ENCODE data around the gene SMG9.
"Not testable (repeated sequence)": the region's sequence is repeated elsewhere in the genome, so short reads cannot be mapped to it uniquely, and the experiment has no call there.

Gene SMG9

DNA sequence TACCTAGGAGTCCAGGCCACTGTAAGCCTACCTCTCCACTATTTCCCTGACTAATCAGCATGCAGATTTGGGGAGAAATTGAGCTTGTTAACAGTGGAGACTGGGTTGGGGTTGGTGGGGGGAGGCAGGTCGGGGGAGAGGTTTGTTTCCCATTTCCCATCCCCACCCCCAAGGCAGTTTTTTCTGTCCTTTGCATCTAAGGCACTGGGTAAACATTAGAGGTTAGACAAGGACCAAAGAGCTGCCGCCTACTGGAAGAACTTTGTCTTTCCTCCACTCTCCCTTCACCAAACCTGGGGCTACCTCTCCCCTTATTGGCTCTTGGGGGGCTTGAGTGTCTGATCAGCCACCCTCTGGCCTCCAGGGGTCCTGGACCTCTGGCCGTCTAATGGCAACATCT is 25.1 kb upstream of the SMG9 start:
- DNase-seq = peak in 1 of 2 donors; percentile 28

DNA sequence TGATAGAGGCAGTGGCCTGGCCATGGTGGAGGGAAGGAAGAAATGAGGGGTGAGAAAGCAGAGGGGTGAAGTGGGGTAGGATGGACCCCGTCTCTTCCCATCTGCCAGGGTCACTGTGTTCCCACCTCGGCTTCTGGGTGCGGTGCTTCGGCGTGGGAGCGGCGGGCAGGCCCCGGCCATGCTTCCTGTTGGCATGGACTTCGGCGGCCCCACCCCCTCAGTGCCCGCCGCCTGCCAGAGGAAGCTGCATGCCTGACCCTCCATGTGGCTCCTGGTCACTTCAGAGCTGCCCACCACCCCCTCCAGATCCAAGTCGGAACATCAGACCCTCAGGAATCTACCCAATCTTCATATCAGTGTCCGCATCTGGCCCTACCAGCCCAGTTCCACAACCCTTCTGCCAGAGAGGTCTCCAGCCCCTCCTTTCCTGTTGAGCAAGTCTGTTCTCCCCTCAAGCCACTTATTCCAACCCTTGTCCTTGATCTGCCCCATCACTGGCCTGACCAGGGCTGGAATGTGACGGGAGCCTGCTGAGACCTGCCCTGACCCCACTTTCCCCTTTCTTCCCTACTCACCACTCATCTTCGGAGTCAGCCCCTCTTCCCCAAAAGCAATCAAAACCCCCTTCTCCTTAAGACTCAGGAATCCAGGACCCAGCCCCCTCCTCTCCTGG is 24.5 kb upstream of the SMG9 start:
- no peak for DNase-seq

DNA sequence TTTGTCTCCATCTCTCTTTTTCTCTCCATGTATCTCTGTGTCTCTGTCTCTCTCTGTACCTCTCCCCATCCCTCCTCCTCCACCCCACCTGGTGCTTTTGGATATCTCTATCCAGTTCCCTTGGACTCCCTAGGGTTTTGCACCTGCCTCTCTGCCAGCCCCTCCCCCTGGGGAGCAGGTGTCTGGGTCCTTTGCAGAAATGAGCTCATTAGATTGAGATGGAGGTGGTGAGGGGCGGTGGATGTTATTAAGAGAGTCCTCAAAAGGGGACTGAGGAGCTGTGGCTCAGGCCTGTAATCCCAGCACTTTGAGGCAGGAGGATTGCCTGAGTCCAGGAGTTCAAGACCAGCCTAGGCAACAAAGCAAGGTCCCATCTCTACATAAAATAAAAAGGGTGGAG is 23.9 kb upstream of the SMG9 start:
- DNase-seq = no peak

DNA sequence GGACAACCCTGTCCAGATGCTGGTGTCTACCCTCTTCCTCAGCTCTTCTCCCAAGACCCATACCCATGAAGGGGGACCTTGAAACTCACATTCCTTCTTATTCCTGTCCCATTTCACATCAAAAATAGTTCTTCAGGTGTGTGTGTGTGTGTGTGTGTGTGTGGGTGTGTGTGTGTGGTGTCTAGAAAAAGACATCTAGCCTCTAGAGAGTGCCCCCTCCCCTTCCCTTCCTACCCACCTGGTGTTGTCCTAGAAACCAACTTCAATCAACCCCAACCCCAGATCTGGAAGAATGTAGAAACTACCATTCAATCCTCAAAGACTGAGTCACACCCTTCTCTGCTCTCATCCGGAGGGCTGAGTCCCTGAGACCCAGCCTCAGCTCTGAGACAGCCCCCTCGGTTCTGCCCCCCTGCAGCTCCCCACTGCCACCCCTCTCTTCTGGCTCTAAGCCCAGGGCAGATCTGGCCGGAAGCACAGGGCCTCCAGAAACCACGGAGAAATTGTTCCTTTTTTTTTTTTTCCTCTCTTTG is 22.5 kb upstream of the SMG9 start:
- peak; percentile 59 to 64 for DNase-seq

DNA sequence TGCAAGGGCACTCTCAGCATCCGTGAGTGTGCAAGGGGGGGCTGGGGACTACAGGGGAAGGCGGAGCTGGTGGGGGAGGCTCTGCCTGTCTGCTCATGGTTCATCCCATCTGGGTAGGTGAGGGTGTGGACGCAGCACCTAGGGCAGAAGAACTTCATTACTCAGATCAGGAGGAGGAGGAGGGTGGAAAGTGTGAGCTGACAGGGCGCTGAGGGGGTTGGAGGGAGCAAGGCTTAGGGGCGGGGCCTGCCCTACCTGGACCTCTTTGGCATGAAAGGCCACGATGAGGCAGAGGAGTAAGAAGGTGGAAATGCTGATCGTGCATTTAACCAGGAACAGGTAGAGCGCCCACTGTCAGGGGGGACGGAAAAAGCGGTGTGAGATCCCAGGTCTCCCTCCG is 21.5 kb upstream of the SMG9 start:
- no peak for DNase-seq

DNA sequence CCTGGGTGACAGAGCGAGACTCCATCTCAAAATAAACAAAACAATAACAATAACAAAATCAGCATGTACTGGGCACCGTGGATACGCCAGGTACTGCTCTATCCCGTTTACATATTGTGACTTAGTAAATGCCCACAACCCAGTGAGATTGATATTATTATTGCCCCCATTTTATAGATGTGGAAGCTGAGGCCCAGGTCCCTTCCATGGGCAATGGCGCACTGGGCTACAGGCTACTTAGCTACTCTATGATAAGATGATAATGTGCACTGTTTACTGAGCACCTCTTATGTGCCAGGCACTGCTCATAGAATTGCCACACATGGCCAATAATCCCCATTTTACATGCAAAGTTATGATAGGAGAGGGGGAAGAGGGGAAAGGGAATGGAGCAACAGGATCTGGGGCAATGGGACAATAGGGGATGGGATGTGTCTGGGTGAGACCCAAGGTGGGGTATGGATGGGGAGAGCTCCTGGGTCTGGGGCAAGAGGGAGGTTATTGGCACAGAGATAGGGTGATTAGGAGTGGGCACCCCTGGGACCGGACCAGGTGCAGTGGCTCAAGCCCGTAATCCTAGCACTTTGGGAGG is 20.6 kb upstream of the SMG9 start:
- no peak for DNase-seq

DNA sequence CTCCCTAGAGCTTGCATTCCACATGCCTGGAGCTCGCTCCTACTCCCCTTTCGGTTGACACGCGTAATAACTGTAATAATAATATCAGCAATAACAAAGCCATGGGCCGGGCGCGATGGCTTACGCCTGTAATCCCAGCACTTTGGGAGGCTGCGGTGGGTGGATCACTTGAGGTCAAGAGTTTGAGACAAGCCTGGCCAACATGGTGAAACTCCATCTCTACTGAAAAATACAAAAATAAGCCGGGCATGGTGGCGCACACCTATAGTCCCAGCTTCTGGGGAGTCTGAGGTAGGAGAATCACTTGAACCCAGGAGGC is 20.1 kb upstream of the SMG9 start:
- not testable (repeated sequence) for DNase-seq

DNA sequence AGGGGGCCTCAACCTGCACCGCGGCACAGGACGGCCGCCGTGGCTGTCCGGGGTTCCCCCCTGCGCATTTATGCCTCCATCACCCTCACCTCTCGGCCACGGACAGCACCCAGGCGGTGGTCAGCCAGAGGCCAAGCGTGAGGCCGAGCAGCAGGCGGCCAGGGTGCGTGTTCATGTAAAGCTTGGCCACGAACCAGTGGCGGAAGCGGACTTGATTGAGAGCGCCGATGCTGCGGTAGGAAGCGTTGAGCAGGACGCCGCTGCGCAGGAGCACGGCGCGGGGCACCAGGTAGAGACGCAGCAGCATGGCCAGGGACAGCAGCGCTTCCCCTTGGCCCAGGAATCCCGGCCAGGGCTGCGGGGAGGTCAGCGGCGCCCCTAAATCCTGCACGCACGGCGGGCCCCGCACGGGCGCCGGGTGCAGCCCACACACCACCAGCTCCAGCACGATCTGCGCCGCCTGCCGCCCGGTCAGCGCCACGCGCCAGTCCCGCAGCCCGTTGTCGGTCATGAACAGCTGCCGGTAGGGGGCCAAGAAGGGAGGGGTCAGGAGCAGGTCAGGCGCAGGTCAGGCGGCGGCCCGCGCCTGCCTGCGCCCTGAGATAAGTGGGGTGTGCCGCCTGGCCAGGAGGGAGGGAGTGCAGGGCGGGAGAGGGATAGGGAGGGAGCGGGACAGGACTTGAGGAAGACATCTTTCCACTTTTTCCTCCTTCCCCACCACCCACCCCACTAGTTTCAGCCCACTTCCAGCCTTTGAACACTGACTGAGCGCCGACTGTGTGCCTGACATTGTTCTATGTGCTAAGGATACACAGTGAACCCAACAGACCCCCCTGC is 19.6 kb upstream of the SMG9 start:
- DNase-seq = peak in 1 of 2 donors; percentile 34

DNA sequence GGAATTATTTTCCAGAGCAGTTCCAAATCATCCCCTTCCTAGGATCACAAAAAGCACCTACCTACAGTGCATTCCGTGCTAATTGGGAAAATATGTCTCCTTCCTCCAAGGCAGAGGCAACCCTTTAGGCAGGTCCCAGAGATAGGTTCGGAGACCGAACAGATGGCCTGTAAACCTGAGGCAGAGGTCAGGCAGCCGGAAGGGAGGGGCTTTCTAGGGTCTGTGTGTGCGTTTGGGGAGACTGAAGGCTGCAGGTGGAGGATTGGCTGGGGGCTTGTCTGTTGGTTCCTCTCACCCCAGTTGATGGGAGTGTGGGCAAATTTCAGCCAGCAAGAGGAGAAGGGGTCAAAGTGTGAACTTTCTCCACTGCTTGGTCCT is 19.0 kb upstream of the SMG9 start:
- no peak for DNase-seq

DNA sequence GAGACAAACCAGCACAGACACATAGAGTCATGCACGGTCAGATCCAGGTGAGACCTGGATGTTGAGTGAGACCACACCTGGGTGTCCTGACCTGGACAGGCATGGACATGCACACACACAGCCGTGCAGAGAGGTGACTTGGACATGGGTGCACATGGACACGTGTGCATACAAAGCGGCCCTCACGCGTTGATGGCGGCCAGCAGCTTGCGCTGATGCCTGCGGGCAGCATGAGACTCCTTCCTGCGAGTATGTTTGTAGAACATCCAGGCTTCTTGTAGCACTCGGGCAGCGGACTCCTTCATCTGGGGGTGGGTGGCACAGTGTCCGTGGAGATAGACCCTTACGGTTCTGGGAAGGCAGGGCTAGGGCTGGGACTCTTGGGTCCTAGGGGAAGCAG is 14.5 kb upstream of the SMG9 start:
- no peak for DNase-seq

DNA sequence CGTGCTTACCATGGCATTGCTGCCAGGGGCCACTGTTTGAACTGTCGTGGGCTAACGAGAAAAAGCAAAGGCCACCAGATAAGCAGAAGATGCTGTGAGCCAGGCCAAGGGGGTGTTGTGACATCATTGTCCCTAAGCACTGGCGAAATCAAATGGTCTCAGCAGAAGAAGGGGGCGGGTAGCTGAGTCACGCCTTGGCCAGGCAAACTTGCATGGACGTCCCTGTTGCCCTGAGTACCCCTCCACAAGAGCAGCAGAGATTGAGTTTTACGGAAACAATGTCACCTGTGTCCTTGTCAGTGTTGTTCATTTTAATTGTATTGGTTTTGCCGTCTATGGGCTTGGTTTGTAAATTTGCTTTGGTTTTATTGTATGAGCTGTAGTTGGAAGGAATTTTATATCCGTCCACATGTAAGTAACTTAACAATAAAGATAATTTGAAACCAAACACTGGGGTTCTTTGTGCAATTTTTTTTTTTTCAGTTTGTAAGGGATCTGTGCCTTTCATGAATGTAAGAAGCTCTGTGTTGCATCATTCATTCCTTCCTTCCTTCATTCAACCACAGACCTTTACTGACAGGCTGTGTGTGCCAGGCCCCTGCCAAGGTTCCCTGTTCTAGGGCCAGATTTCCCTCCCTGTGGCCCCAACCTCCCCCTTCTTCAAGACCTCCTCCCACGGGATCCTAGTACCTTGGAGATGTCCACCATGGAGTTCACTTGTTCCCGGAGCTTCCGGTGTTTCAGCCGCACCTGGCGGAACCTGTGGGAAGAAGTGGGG is 13.7 kb upstream of the SMG9 start:
- DNase-seq = peak in 1 of 2 donors; percentile 44

DNA sequence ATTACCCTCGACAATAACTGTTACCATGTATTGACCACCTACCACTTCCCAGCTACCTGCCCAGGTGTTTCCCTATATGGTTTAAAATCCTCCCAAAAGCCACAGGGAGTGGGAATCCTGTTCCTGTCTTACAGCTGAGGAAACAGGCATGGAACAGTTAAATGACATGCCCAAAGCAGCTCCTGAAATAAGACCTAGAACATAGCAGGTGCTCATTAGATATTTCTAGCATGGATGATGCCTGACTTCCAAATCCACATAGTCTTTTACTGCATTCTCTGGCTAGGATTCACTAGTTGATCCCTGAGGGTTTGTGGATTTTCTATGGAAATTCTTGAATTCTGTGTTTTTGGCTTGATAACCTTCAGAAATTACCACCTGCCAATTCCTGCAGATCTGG is 13.1 kb upstream of the SMG9 start:
- no peak for DNase-seq

DNA sequence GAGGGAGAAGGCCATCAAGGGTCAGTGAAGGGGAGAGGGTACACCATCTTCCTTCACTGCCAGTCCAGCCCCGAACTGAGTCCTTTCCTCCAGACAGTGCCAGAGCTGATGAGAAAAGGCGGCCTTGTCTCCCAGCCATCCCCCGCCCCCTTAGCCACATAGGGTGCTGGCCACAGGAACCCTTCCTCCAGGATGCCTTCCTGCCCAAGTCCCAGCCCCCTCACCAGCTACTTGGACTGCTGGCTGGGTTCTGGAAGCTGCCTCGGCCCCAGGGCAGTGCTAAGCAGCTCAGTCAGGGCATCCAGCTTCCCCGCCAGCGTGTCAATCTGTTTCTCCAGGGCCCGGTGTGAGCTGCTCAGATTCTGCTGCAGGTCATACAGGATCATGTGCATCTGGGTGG is 12.6 kb upstream of the SMG9 start:
- DNase-seq = no peak

DNA sequence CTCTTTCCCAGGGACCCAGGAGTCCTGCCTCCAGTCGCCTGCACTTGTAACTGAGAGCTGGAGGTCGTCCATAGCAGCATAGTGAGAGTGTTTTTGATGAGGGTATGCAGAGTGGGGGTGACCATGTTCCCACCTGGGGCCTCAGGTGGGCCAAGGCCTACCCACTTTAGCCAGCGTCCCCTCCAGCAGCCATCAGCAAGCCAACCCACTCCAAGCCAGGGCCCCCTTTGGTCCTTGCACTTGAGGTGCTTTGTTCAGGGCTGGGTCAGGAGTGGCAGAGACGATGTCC is 11.9 kb upstream of the SMG9 start:
- DNase-seq = no peak

DNA sequence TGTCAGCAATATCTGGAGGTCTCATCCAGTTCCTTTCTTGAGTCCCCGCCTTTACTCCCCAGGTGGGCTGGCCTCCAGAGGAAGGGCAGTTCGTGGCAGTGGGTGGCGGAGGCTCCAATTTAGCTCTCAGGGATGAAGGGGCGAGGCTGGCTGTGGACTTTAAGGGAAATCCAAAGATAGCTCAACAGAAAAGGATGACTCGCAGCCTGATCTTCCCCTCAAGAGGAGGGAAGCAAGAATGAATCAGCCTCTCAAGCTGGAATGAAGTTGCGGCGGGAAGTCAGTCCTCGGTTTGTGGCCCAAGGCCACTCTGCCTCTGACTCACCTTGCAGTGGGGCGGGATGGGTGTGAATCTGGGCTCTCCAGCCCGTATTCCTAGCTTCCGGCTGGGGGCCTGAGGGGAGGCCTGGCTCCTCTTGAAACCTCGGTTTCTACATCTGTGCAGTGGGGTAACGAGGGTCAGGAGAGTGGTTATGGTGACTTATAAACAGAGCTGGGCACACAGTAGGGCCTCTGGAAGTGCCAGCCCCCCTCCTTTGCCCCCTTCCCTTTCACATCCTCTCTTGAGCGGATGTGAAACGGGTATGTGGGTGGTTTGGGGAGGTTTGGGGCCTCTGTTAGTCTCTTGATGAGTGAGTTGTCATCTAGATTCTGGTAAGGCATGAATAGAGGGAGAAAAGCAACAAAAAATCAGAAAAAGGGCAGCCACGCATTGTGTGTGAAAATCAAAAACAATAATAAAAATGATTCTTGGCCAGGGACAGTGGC is 10.5 kb upstream of the SMG9 start:
- DNase-seq = peak; percentile 69 to 74

DNA sequence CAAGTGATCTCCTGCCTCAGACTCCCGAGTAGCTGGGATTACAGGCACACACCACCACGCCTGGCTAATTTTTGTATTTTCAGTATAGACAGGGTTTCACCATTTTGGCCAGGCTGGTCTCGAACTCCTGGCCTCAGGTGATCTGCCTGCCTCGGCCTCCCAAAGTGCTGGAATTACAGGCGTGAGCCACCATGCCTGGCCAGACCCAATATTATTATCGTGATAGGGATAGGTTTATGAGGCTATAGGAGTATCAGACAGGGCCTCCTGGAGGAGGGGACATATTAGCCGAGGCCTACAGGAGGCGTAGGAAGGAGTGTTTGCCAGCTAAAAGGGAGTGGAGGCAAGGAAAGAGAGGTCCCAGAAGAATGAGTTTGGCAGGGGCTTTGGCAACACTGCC is 9.9 kb upstream of the SMG9 start:
- DNase-seq = not testable (repeated sequence)

DNA sequence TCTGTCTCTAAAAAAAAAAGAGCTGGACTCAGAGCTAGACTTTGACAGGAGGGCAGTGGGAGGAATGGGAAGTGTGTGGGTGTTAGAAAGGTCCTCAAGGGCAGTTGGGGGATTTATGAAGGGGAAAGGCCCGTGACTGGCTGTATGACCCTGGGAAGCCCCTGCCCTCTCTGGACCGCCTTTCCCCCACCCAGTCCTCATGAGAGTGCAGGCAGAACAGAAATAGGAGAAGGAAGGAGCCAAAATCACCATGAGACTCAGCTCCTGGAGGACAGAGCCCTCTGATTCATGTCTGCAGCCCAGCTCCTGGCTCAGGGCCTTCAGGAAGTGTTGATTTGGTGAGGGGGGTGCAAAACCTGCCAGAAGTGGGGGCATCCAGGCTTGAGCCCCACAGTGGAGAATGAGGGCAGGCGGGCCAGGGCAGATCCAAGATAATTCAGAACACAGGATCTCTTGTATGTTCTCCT is 8.7 kb upstream of the SMG9 start:
- DNase-seq = no peak

DNA sequence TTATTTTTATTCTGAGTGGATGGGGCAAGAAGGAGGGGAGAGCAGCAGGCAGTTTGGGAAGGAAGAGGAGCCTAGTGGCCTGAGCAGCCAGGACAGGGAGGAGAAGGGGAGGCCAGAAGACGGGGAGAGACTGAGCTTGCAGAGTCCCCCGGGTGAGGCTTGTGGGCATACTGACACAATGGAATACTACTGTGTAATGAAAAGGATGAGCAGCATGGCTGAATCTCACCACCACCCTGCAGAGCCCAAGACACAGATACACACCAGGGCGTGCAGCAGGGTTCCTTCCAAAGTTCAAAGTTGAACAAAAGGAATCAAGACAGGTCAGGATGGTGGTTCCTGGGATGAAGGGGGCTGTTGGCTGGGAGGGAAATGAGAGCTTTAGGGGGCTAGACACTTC is 8.1 kb upstream of the SMG9 start:
- no peak for DNase-seq

DNA sequence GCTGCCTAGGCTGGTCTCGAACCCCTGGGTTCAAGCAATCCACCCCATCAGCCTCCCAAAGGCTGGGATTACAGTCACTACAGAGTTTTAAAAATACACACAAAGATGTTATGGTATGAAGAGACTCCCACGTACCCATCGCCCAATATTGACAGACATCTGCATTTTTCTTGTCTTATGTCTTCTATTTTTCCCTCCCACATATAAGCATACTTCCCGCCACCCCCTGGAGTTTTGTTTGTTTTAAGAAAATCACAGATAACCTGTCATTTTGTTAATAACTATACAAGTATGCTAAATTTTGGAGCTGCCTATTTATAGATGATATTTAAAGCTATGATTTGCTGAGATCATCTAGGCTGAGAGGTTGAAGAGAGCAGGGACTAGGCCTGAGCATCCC is 6.2 kb upstream of the SMG9 start:
- no peak for DNase-seq

DNA sequence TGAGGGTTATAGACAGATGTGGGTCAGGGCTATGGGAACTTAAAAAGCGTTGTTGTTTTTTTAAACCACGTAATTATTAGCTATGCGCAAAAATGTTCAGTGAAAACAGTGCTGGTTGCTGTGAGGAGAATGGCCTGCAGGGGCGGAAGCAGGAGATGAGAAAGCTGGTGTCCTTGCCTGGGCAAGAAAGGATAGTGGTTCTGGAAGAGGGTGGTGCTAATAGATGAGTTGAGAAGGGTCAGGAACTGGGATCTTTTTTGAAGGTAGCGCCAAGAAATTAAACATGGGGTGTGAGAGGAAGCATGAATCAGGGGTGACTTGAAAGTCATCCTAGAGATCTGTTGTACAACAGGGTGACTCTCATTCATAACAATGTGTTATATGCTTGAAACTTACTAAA is 4.8 kb upstream of the SMG9 start:
- DNase-seq = no peak

DNA sequence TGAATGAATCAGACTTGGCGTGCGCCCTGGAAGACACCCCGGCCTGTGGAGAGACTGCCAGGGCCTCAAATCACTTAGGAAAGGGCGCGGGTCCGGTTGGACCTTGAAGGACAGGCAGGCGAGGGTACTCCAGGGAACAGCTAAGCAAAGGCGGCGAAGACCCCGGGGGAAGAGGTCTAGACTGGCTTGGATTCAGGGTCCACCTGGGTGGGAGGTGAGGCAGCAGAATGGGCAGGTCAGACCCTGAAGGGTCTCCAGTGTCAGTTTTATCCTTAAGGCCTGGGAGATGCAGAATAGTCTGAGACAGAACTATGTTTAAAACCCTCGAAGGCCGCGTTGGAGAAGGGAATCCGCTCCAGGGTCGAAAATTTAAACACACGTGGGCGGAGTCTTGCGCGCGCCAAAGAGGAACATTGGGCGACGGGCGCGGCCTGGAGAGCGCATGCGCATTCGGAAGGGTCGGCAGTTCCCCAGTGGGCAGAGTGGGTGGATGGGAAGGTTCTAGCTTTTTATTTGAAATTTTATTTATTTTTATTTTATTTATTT is 567 bp upstream of the SMG9 start:
- DNase-seq = peak; percentile 84

DNA sequence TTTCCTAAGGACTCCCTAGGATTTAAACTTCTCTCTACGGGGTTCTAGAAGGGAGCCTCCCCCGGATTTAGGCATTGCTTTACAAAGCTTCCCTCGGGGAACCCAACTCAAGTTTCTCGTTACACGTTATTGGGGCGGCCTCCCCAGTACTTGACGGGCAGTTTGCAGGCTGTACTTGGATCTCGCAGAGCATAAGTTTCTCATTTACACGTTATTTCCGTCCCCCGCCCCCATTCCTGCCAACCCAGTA is 584 bp downstream of the SMG9 start:
- DNase-seq = no peak
